Natural killer cell treated with Interleukin-12 subunit alpha and Interleukin-12 subunit beta and Interleukin-15 and Interleukin-18, amount 100 ng/mL, for 72 hours (primary cell): ENCODE measurements around the gene AUNIP. TPM values are rescaled to one million over a fixed set of nuclear protein-coding genes. Genes with fewer than 3 reads are reported as not detected.

Source experiments
- ATAC-seq, 2 donors: fragments of 150-1000 bp; cut with Tn5 transposase in 1 of 2; sonication (Bioruptor Pico), chemical (Tn5 transposase) in 1 of 2; 2 replicates each; pipeline ENCODE4 v1.10.0; 2021
- DNase-seq: peaks from one replicate; pipeline ENCODE4 v3.0.0; 2022; ENCODE audit warnings: low spot score
- H3K27ac Mint-ChIP-seq, 2 donors: 1 replicate in 1 of 2; 2 replicates in 1 of 2; pipeline ENCODE4 v1.8.0; 2022; ENCODE audit warnings: mixed read lengths in 2 of 2, mild to moderate bottlenecking in 1 of 2, moderate library complexity in 1 of 2
- H3K27me3 Mint-ChIP-seq, 2 donors: 1 replicate in 1 of 2; 2 replicates in 1 of 2; pipeline ENCODE4 v1.8.0; 2022; ENCODE audit warnings: mixed read lengths in 2 of 2
- H3K36me3 Mint-ChIP-seq: one replicate; pipeline ENCODE4 v1.8.0; 2022; ENCODE audit warnings: mixed read lengths
- H3K4me1 Mint-ChIP-seq, 2 donors: 1 replicate in 1 of 2; 2 replicates in 1 of 2; pipeline ENCODE4 v1.8.0; 2022; ENCODE audit warnings: low read depth in 2 of 2, mixed read lengths in 2 of 2, mild to moderate bottlenecking in 1 of 2
- H3K4me3 Mint-ChIP-seq: one replicate; pipeline ENCODE4 v1.8.0; 2022; ENCODE audit warnings: mixed read lengths
- H3K9me3 Mint-ChIP-seq: 2 replicates; pipeline ENCODE4 v1.8.0; 2022; ENCODE audit warnings: mixed read lengths
- total RNA-seq, 2 donors: library from RNA; stranded (reverse); gene quantifications; one replicate each; pipeline ENCODE4 v1.2.3, GENCODE V29; 2022

The AUNIP gene
- total RNA-seq, 2 donors from 2014 or later = 4.2 to 15.1 TPM

DNA sequence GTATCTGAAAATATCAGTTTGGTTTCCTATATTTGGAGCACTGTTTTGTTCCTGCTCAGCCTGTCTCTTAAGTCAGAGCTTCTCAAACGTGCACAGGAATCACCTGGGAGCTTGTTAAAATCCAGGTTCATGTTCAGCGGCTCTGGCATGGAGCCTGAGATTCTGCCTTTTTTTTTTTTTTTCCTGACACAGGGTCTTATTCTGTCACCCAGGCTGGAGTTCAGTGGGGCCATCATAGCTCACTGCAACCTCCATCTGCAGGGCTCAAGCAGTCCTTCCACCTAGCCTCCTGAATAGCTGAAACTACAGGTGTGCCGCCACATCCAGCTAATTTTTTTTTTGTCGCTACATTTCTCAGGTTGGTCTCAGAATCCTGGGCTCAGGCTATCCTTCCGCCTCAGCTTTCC, 71.5 kb downstream of the AUNIP start:
- DNase-seq (no peak), ATAC-seq (no peak)
- Mint-ChIP-seq H3K4me3 (no peak overlapping the region), H3K36me3 (no peaks in the 10 kb centered on the region), H3K9me3 (no peaks in the 10 kb centered on the region), H3K4me1 (no peaks in the 10 kb centered on the region), H3K27ac (no peak overlapping the region), H3K27me3 (peaks cover 0 to 2% of the 10 kb centered on the region in 2 donors)

DNA sequence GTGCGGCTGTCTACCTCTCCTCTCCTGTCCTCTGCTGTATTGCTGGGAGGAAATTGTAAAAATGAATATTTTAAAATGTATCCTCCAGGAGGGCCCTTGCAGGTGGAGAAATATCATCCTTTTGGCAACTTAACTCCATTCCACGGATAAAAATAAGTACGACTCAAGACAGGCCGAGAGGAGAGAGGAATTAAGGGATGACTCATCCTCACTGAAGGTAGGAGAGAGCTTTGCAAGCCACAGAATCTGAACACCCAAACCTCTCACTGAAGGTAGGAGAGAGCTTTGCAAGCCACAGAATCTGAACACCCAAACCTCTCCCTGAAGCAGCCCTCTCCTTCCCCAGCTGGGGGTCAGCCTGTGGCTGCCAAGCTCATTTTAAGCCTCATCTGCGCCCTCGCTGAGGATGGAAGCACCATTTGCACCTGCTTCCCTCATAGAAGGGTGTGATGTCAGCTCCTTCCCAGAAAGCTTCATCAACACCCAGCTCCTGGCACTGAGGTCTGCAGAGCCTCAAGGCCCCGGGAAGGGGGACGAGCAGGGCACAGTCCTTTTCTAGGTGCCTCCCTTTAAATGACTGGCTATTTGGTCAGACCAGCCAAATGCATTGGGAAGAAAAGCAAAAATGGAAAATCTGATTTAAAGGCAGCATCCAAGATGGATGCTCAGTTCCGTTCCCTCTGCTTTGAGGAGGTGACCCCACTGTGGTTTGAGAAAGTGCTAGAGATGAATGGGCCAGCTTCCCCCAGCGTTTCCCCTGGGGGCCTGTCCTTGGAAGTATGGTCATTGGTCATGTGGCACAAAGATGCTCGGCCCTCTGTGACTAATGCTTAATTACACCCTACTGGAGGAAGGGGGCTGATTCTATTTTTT, 72.1 kb downstream of the AUNIP start:
- no peak overlapping the region for H3K4me3 Mint-ChIP-seq
- no peak overlapping the region for H3K27ac Mint-ChIP-seq
- H3K4me1 Mint-ChIP-seq = no peaks in the 10 kb centered on the region
- H3K9me3 Mint-ChIP-seq = no peaks in the 10 kb centered on the region
- H3K36me3 Mint-ChIP-seq = no peaks in the 10 kb centered on the region
- no peak for ATAC-seq
- no peak for DNase-seq
- H3K27me3 Mint-ChIP-seq = peaks cover 0 to 2% of the 10 kb centered on the region in 2 donors

DNA sequence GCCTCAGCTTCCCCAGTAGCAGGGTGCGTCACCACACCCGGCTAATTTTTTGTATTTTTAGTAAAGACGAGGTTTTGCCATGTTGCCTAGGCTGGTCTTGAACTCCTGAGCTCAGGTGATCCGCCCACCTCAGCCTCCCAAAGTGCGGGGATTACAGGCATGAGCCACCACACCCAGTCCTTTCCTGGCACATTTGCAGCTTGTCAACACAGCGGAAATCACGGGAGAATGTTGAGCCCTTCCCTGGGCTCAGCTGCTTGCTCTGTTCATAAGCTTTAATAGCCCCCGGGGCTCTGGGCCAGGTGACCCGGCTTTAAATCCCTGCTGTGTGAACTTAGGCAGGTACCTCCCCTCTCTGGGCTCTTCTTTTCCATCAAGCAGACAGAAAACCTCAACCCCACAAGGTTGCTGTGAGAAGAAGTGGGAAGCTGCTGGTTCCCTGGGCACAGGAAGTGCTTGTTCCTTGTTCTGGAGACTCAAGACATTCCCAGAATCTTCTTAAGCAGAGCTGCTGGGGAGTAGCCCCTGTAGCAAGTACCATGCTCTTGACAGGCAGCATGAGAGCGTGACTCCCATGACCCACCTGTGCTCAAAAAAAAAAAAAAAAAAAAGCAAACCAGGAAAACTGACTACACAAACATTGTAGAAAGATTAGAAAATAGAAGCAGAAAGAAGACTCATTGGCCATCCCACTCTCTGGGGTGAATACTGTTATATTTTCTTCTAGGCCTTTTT, 73.8 kb downstream of the AUNIP start:
- H3K27me3 Mint-ChIP-seq = peaks cover 0 to 2% of the 10 kb centered on the region in 2 donors
- no peaks in the 10 kb centered on the region for H3K4me1 Mint-ChIP-seq
- no peak overlapping the region for H3K27ac Mint-ChIP-seq
- no peaks in the 10 kb centered on the region for H3K36me3 Mint-ChIP-seq
- H3K4me3 Mint-ChIP-seq = no peak overlapping the region
- no peaks in the 10 kb centered on the region for H3K9me3 Mint-ChIP-seq
- ATAC-seq (no peak), DNase-seq (no peak)

DNA sequence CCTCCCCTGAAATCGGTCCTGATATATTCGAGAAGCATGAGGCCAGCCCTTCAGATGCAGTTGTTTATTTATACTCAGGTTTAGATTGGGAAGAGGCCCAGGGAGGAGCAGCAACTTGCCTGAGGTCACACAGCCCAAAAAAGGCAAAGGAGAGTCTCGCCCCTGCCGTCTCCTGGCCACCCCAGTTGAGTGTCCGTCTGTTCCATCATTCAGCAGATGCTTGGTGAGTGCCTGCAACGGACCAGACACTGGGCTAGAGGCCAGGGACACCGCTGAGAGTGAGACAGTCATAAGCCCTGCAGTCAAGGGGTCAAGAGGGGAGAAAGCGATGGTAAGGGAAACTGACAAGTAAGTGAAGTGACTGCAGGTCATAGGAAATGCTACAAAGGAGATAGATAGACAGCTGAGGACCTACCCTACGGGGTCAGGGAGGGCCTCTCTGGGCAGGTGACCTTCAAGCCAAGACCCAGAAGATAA, 74.6 kb downstream of the AUNIP start:
- no peaks in the 10 kb centered on the region for H3K4me1 Mint-ChIP-seq
- no peaks in the 10 kb centered on the region for H3K36me3 Mint-ChIP-seq
- no peaks in the 10 kb centered on the region for H3K9me3 Mint-ChIP-seq
- H3K27me3 Mint-ChIP-seq = peaks cover 0 to 2% of the 10 kb centered on the region in 2 donors
- H3K27ac Mint-ChIP-seq = no peak overlapping the region
- no peak for ATAC-seq
- no peak overlapping the region for H3K4me3 Mint-ChIP-seq
- DNase-seq = no peak

Other genes with a start within 250 kb of the AUNIP start
- 1 to 10 TPM in 1 of 2 donors, under 1 TPM in 1; 0.88 to 2.5 TPM for gene MAN1C1, start 242.7 kb downstream of the AUNIP start, total RNA-seq
- gene SELENON, start 59.3 kb downstream of the AUNIP start, total RNA-seq = 1 to 10 TPM; 6.6 to 9.6 TPM
- 10 to 100 TPM; 29.8 to 37.3 TPM for gene MTFR1L, start 39.5 kb downstream of the AUNIP start, total RNA-seq
- gene PAQR7, start 16.3 kb upstream of the AUNIP start, total RNA-seq = 1 to 10 TPM; 5.2 to 6.3 TPM
- 100 to 1,000 TPM; 142 to 259 TPM for gene STMN1, start 47.0 kb upstream of the AUNIP start, total RNA-seq
- gene PAFAH2, start 138.6 kb upstream of the AUNIP start, total RNA-seq = 10 to 100 TPM; 14.2 to 20.0 TPM
- gene EXTL1, start 162.3 kb upstream of the AUNIP start, total RNA-seq = not detected
- gene SLC30A2, start 186.7 kb upstream of the AUNIP start, total RNA-seq = not detected
- gene TRIM63, start 208.2 kb upstream of the AUNIP start, total RNA-seq = not detected